Measurements from ENCODE around the gene NFIA. TPM values are rescaled to one million over a fixed set of nuclear protein-coding genes. Genes with fewer than 3 reads are reported as not detected.

NFIA gene
- total RNA-seq, 1 donor from 2014 or later, result 132 TPM

DNA sequence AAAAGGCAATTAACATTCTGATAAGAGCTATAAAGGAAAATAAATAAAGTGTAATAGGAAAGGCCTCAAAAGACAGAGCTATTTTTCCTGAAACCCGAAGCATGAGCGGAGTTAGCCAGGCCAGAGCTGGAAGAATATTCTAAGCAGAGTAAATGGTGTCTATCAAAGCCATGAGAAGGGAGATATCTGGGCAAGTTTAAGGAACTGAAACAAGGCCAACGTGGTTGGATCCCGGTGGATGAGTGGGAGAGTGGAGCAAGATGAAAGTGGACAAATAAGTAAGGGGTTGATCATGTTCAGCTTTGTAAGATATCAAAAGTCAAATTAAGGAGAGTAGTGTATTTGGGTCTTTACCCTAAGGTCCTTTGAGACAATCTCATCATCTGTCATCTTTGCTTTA lies 408.6 kb downstream of the NFIA start:
- no peak for DNase-seq (ENCODE audit: low spot score)

DNA sequence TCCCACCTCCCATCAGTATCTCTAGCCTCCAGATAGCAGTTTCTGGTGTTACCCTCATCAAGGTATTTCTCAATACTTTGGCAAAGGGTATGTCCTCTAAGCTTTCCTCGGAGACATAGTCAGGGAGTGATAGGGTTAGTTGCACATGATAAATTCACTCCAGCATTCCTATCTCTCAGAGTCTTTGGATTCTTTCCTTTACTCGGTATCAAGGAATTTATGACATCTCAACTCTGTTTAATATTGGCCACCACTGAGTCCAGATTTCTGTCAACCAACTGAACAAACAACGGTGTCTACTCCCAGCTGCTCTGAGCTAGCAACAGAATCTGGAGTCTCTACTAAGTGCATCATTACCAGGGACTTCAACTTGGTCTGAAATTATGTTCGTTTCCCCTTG lies 409.1 kb downstream of the NFIA start:
- DNase-seq (ENCODE audit: low spot score), result no peak

DNA sequence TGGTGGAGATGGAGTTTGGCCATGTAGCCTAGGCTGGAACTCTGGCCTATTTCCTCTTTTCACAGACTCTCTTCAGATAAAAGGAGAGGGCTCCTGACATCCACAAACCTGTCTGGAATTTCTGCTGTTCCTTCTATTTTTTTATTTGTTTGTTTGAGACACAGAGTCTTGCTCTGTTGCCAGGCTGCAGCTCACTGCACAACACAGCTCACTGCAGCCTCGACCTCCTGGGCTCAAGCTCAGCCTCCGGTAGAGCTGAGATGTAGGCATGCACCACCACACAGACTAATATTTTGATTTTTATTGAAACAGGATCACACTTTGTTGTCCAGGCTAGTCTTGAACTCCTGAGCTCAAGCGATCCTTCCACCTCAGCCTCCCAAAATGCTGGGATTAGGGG lies 411.6 kb downstream of the NFIA start:
- DNase-seq (ENCODE audit: low spot score), result no peak

DNA sequence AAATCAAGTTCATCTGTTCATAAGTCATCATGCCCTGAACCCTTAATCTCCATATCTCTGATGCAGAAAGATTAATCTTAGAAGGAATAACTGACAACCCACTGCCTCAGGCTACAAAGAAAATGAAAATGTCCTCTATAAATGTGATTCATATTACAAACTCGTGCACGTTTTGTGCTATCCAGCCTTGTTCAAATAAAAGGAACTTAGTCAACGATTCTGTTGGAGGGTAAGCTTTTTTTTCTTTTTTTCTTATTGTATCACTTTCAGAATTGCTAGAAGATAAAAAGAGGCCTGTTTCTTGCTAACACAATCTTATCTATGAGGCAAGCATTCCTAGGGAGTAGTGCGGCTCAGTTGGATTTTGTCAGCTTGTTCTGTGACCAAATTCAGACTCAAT lies 414.1 kb downstream of the NFIA start:
- DNase-seq (ENCODE audit: low spot score), result no peak

DNA sequence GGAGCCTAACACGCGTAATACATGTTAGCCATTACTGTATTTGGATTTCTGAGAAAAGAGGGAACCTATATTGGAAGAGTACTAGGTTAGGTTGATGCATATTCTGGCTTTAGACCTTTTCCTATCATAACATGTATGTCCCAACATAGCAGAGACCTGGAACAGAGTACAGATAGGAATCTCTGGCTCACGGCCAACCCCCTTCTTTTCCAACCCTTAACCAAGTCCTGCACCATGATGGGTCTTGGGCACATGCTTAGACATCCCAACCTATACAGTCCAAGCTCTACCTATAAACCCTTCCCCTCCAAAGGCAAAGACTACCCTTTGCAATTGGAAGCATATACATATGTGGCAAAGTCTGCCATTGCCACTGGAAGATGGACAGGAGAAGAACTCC lies 414.7 kb downstream of the NFIA start:
- DNase-seq (ENCODE audit: low spot score), result no peak

DNA sequence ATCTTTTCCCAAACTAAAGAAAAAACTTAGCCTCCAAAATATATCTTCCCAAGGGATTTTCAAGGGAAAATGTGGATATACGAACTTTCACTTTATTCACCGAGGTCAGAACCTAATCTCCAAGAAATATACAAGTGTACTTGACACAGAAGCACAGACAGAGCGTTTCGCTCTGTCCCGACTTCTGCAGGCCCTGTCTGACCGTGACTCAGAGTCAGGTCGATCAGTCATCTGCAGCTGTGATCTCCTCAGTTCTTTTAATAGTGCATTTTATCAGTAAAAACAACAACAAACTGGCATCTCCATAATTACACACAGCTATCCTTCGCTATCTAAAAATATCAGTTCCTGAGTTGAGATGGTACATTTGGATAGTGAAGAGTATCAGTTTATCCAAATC lies 416.0 kb downstream of the NFIA start:
- DNase-seq (ENCODE audit: low spot score), result no peak

DNA sequence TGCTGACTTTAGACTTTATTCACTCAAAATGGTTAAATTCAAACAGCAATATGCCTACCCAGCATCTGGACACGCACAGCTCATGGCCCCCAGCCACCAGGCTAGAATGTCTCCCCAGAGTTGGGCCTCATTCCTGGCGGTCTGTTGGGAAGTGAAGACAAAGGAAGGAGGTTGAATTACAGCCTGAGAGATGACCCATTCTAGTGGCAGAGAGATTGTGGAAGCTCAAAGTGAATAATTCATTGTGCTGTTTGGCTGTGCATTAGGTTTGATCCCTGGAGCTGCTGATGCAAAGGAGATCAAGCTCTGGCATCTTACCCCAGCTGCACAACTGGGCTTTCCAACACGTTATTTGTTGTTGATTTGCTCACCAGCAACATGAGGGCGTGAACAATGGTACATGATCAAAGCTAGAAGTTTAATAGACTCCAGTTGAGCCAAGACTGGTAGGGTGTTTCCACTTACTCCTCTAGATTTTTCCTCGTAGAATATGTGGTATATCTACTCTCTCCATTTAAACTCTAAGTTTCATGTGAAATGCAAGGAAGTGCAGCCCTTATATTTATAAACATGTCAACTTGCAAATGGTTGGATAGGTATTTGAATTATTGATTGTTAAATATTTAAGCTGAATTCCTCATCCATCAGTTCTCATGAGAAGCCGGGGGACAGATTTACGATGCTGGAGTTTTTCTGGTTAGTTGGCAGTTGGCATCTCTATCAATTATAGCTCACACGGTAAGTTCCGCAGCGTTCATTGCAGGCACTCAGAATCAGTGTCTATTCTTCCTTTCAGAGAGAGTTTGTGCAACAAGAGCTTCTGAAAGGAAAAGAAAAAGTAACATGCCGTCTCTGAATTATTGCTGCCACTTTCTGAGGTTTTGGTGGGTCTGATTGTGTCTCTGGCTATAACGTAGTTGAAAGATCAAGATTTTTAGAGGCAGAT lies 419.9 kb downstream of the NFIA start:
- DNase-seq (ENCODE audit: low spot score), result no peak

DNA sequence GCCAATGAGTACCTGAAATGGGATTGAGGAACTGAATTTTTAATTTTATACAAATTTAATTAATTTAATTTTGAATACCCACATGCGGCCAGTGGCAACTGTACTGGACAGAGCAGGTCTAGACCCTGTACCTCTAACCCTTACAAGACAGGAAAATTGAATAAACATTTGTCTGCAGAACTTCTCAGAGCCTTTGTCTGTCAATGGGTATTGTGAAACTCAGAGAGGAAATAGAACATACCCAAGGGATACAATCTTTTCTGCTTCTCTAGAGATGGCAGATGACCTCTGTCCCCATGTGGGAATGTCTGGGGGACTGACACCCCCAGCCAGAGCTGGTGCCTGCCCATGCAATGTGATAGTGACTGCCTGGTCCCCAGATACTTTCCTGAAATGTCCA lies 421.9 kb downstream of the NFIA start:
- no peak for DNase-seq (ENCODE audit: low spot score)

DNA sequence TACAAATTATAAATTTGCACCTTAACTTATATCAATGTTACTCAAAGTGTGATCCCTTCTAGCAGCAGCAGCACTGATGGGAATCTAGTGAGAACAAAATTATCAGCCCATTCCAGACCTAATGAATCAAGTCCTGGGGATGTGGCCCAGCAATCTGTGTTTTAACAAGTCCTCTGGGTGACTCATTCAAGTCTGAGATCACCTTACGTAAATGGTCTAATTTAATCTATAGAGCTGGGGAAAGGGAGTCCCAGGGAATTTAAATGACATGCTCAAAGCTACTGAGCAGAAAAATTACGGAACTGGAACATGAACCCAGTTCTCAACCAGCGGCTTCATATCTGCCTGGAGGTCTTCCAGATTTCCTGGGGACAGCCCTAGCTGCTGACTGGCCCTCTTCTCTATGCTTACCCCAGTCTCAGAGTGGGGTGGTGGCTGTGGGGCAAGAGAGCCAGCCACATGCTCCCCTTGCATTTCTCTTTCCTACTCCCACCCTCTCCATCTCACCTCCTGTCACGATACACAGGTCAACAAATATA lies 422.6 kb downstream of the NFIA start:
- no peak for DNase-seq (ENCODE audit: low spot score)

DNA sequence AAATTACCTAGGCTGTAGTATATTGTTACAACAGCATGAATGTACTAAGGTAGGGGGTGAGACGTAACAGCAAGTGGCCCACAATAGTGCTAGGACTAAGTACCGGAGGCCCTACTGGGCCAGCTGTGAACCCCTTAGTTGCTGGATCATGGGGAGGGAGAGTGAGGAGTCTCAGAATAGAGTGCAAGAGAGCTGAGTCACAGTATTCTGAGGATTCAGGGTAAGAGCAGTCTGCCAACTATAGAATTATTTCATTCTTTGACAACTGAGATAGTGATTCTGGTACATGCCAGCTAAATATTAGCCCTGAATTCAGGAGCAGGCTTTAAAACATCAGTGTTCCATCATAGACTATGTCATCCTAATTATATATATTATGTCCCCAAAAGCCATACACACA lies 423.9 kb downstream of the NFIA start:
- DNase-seq (ENCODE audit: low spot score), result no peak

DNA sequence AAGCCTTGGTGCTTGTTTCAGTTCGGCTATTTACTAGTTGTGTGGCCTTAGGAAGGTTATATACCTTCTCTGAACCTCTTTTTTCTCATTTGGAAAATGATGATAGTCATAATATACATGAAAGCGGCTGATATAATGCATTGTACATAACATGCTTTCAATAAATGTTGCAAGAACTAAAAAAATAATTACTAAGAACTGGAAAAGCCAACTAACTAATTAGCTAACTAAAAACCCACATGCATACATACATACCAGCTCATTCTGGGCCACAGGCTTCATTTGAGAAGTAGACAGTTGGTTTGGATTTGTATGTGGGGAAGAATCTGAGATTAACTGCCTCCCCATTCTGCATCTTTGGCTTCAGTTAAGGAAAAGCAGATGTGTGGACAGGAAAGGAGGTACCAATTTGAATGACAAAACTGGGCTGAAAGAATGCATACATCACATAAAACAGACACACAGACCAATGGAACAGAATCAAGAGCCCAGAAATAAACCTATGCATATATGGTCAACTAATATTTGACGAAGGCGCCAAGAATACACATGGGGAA lies 424.7 kb downstream of the NFIA start:
- DNase-seq (ENCODE audit: low spot score), result no peak
